HL-60 (cell line): ENCODE results near the gene PLAGL1.

ENCODE experiments used
- GABPA ChIP-seq: IDR thresholded peaks from 2 replicates; pipeline ENCODE4 v1.6.1; 2012; ENCODE audit warnings: low read depth
- POLR2AphosphoS5 ChIP-seq: IDR thresholded peaks from 2 replicates; pipeline ENCODE4 v1.6.1; 2012; ENCODE audit warnings: low read depth
- SPI1 ChIP-seq: IDR thresholded peaks from 2 replicates; pipeline ENCODE4 v1.6.1; 2012; ENCODE audit warnings: low read depth, mild to moderate bottlenecking, borderline replicate concordance
- TF ChIP-seq, protein P1 (sequence below): IDR thresholded peaks from one replicate; pipeline ENCODE4 v1.5.1; 2011; ENCODE audit warnings: low read length, control low read depth, inconsistent platforms; ENCODE audit not compliant: insufficient read depth
- TF ChIP-seq, protein P2 (sequence below): IDR thresholded peaks from 2 replicates; pipeline ENCODE4 v1.6.1; 2012; ENCODE audit warnings: low read depth; ENCODE audit not compliant: insufficient replicate concordance

DNA sequence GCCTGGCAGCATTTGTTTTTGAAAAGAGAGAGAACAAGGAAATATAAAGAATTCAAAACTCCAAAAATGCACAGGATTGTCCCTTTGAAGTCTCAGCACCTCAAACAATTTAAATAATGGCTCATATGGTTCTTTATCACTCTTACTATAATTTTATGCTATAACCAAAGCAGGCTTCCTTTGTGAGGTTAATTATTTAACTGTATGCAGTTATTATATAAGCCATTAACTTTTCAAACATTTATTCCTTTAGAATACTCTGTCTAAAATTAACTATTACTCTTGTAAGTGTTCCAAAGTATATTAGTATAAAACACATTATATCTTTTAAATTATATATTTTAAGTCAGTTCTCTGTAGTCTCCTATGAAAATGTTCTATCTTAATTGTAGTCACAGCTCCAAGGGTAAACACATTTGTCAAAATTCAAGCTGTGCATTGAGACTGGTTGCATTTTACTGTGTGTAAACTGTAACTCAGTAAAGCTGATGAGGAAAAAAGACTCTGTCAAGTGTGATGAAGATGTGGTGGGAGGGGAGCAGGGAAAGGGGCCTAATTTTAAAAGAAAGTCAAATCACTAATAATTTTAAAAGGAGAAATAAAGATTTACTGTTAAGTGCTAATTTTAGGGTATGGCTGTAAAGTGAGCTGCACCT, 20.0 kb upstream of the PLAGL1 start:
- TF ChIP-seq, protein P1, sequence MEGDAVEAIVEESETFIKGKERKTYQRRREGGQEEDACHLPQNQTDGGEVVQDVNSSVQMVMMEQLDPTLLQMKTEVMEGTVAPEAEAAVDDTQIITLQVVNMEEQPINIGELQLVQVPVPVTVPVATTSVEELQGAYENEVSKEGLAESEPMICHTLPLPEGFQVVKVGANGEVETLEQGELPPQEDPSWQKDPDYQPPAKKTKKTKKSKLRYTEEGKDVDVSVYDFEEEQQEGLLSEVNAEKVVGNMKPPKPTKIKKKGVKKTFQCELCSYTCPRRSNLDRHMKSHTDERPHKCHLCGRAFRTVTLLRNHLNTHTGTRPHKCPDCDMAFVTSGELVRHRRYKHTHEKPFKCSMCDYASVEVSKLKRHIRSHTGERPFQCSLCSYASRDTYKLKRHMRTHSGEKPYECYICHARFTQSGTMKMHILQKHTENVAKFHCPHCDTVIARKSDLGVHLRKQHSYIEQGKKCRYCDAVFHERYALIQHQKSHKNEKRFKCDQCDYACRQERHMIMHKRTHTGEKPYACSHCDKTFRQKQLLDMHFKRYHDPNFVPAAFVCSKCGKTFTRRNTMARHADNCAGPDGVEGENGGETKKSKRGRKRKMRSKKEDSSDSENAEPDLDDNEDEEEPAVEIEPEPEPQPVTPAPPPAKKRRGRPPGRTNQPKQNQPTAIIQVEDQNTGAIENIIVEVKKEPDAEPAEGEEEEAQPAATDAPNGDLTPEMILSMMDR = no peak
- TF ChIP-seq, protein P2, sequence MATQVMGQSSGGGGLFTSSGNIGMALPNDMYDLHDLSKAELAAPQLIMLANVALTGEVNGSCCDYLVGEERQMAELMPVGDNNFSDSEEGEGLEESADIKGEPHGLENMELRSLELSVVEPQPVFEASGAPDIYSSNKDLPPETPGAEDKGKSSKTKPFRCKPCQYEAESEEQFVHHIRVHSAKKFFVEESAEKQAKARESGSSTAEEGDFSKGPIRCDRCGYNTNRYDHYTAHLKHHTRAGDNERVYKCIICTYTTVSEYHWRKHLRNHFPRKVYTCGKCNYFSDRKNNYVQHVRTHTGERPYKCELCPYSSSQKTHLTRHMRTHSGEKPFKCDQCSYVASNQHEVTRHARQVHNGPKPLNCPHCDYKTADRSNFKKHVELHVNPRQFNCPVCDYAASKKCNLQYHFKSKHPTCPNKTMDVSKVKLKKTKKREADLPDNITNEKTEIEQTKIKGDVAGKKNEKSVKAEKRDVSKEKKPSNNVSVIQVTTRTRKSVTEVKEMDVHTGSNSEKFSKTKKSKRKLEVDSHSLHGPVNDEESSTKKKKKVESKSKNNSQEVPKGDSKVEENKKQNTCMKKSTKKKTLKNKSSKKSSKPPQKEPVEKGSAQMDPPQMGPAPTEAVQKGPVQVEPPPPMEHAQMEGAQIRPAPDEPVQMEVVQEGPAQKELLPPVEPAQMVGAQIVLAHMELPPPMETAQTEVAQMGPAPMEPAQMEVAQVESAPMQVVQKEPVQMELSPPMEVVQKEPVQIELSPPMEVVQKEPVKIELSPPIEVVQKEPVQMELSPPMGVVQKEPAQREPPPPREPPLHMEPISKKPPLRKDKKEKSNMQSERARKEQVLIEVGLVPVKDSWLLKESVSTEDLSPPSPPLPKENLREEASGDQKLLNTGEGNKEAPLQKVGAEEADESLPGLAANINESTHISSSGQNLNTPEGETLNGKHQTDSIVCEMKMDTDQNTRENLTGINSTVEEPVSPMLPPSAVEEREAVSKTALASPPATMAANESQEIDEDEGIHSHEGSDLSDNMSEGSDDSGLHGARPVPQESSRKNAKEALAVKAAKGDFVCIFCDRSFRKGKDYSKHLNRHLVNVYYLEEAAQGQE = no peak
- TF ChIP-seq POLR2AphosphoS5 (no peak), SPI1 (no peak), GABPA (no peak)
